Hypothalamus (tissue), 51 donors: ENCODE results near the gene EMX1.
A peak's percentile ranks its signal among the peaks of the same experiment; 100 is the strongest.

Experiments used
- DNase-seq, 51 donors: peaks; one replicate each; lab custom pipeline; 2025; lab: John Stamatoyannopoulos, UW

The EMX1 gene

DNA sequence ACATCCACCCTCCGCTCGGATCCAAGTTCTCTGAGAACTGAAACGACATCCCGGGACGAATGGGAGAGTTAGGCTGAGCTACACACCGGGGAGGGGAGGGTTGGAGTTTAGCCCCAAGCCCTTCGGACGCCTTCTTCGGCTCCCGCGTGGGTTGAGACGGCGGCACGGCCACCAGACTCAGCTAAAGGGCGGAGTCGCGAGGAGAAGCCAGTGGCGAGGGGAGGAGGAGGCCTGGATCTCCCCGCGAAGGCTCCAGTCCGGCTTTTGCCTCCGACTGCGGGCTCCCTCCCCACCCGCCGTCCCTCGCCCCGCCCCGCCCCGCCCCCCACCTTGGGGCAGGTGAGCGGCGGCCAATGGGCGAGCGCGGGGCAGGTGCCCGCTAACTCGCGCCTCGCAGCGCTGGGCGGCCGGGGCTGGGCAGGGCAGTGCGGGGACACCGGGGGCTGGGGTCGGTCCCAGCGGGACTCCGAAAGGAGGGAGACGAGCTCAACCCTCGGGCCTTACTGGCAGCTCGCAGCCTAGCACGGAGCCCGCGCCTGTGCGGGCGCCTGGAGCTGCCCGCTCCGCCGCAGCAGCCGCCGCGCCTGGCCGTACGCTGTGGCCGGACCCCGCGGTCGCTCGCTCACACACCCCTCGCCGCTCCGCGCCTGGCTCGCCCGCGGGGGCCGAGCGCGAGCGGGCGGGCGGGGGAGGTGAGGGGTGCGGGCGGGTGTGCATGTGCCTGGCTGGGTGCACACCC, at the start of gene EMX1:
Gene EMX1 (plus strand): TSS at position 382 of the 739 bp plus-strand sequence. CDS start 334 bp downstream, at position 716.
- peak in 1 of 51 donors; percentile 37 for DNase-seq

DNA sequence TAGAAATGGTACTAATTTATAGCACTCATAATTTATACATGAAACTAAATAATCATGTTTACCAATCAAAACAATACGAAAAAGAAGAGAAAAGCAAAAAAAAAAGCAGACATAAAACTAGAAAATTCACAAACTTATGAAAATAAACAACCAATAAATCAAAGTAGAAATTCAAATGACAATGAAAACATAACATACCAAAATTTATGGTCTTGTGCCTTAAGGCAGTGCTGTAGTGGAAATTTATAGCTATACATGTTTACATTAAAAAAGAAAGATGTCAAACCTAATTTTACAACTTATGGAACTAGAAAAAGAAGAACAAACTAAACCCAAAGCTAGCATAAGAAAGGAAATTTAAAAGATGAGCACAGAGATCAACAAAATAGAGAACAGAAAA, 46.3 kb upstream of the EMX1 start:
- DNase-seq, result no peak

DNA sequence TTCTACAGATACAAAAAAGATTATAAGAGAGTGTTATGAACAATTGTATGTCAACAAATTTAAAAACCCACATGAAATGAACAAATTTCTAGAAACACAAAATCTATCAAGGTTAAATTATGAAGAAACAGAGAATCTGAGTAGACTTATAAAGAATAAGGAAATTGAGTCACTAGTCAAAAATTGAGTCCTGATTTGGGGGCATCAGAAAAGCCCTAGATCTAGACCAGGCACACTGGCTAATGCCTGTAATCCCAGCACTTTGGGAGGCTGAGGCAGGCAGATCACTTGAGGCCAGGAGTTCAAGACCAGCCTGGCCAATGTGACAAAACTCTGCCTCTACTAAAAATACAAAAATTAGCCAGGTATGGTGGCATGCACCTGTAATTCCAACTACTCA, 45.4 kb upstream of the EMX1 start:
- DNase-seq, result no peak

DNA sequence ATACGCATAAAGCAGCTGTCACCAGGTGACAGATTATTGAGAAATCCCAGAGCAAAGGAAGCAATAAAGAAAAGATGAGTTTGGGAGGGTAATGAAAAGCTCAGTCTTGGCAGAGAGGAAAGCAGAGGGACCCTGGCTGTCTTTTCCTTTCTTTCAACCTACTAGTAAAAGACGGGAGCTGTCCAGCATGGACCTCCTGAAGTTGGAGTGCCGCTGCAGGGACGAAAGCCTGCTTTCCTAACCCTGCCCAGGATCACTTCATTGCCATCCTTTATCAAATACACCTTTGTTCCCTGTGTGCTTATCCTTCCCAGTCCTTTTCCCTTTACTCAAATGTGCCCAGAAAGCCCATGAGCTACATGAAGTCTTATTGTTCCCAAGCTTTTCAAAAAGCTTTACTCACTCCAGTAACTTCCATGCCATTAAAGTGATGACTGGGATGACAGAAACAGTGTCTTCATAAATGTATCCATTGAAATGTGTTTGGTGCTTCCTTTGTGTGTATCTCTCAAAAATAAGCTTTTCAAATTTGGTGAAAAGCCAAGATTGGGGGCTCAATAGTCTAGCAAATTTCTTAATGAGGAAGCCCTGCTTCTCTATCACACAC, 33.9 kb upstream of the EMX1 start:
- DNase-seq, result peak in 1 of 51 donors; percentile 9

DNA sequence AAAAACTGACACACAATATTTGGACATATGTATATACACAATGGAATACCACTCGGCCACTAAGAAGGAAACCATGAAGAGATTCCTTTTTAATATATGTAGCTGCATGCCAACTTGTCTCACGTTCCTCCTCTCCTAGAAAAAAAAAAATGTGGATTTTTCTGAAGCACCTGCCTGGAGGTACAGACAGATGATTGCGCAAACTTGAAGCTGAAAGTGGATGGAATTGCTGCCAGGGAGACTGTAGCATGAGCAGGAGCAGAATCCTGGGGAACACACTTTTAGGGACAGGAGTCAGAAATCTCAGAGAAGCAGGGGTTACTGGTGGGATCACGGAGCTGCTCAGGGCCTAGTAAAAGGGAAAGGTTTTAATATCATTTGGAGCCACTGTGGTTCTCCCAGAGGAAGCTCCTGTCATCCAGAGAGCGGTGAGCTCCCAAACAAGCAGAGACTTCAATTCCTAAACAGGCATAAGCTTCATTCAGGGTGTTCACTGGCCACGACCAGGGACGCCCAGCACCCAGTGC, 30.8 kb upstream of the EMX1 start:
- DNase-seq, result no peak

DNA sequence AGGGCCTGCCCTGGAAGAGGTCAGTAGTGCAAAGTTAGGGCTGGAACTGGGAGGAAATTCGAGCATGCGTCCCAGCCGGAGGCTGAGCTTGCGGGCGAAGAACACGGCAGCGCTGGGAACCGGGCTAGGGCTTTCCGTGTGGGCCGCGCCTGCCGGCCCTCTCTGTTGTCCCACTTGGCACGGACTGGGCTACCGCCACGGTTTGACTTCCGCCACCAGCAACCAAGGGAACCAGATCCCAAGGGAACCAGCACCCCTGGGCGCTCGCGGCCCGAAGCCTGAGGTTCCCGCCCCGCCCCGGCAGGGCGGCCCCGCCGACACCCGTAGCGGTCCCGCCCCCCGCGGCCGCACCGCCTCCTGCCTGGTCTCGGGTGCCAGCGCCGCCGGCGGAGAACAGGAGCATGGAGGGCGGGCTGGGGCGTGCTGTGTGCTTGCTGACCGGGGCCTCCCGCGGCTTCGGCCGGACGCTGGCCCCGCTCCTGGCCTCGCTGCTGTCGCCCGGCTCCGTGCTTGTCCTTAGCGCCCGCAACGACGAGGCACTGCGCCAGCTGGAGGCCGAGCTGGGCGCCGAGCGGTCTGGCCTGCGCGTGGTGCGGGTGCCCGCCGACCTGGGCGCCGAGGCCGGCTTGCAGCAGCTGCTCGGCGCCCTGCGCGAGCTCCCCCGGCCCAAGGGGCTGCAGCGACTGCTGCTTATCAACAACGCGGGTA, 30.1 kb upstream of the EMX1 start, which contains the start of gene SPR:
Gene SPR (plus strand): TSS at position 377 of the 708 bp plus-strand sequence. CDS start 25 bp downstream, at position 402.
- DNase-seq, result peak in 46 of 51 donors; percentile 28 to 81 (median 64)

DNA sequence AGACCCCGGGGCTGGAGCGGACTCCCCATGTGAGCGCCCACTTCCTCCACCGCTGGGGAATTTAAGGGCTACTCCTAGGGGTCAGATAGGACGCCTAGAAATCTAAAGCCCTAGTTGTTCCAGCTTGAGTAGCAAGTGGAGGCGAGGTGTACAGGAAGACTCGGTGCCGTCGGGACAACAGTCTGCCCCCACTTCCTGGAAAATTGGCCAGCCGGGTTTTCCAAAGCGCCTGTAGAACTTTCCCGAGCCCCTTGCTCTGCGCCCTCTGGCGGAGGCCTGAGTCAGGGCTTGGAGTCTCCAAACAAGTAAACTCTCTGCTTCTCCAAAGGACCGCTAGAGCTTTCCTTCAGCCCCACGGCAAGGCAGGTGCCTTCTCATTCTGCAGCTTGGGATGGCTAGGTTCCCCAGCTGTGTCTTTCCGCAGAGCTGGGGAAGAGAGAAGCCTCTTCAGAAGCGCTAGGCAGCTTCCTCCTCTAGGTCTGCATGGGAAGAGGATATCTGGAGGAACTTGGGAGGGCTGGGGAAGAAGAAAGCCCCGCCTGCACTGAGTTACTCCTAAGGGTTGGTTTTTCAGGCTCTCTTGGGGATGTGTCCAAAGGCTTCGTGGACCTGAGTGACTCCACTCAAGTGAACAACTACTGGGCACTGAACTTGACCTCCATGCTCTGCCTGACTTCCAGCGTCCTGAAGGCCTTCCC, 29.4 kb upstream of the EMX1 start:
- DNase-seq, result peak; percentile 16 to 86 (median 70)

DNA sequence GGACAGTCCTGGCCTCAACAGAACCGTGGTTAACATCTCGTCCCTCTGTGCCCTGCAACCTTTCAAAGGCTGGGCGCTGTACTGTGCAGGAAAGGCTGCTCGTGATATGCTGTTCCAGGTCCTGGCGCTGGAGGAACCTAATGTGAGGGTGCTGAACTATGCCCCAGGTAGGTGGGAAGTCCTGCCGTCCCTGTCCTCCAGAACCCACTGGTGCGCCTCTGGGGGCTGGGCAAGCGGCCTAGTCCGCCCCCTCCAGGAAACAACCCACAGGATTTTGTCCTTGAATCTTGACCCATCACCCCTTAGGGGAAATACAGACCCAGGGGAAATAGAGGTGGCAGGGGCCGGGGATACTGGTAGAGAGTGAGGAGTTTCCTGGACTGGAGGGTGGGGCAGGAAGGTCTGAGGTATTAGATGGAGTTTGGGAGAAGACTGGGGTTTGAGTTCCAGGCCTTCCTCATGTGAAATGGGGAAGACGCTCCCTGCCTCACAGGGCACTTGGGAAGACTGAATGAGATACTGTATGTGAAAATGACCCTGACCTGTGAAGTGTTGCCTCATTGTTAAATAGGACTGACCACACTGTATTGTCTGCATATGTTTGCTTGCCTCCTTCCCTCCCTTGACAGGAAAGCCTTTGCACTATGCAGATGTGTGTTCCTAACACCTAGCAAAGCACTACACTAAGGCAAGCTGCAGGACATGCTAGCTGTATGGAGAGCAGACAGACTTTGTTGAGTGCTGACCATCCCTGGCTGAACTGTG, 28.7 kb upstream of the EMX1 start:
- DNase-seq, result no peak

DNA sequence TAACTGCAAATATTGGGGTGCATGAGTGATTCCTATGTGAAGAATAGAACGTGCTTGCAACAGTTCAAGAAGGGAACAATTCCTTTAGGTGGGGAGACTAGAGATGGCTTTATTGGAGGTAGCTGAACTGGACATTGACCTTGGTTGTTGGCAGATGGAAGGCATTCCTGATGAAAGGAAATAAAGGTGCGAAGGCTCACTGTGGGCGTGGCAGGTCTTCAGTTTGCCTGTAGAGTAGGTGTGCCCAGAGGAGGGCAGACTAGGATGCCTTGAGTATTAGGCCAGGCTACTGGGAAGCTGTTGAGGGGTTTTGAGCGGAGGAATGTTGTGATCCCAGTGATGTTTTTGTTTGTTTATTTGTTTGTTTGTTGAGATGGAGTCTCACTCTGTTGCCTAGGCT, 27.3 kb upstream of the EMX1 start:
- no peak for DNase-seq

DNA sequence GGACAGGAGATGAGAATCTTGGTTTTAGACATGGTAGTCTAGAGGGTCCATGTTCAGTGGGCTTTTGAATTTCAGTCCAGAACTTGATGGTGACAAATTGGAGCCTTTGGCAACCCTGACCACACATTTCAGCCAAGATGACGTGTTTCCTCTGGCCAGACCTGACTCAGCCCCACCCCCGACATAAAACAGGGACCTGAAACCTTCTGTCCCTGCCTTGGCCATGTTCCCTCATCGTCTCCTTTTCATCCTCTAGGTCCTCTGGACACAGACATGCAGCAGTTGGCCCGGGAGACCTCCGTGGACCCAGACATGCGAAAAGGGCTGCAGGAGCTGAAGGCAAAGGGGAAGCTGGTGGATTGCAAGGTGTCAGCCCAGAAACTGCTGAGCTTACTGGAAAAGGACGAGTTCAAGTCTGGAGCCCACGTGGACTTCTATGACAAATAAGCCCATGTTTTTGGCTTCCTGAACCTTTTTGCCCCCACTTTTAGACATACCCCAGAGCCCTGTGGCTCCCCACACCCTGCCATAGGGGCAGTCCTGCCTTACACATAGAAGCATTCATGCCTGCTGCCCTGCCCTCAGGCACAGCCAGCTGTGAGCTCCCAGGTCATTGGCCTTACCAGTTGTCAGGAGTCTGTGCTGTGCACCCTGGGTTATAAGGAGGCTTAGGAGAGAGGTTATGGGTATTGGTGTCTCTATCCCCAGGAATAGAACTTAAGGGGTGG, 26.1 kb upstream of the EMX1 start:
- no peak for DNase-seq

DNA sequence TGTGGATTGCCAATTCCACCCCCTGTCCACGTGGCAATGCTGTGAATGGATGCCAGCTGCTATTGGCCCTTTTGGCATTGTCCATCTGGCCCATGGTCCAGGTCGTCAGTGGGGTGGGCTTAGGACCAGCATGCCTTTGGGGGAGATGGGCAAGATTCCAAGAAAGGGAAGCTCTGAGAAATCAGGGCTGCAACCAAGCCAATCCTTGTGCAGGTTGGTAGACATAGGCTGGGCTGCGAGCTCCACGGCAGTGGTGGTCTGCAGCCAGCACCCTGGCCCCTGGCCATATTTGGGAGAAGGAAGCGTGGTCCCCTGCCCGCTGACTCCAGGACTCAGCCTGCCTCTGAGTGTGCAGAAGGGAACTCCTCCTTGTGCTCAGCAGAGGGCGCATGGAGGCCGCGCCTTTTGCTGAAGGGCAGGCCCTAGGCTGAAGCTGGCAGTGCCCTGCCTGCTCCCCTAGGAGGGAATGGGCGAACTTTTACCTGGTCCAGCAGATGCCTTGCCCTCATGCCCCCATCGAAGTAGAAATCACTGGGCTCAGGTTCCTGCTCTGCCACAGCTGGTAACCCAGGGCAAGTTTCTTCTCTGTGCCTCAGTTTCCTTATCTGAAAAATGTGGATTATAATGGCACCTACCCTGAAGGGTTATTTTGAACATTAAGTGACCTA, 24.7 kb upstream of the EMX1 start:
- DNase-seq, result peak in 35 of 51 donors; percentile 5 to 80 (median 35)

DNA sequence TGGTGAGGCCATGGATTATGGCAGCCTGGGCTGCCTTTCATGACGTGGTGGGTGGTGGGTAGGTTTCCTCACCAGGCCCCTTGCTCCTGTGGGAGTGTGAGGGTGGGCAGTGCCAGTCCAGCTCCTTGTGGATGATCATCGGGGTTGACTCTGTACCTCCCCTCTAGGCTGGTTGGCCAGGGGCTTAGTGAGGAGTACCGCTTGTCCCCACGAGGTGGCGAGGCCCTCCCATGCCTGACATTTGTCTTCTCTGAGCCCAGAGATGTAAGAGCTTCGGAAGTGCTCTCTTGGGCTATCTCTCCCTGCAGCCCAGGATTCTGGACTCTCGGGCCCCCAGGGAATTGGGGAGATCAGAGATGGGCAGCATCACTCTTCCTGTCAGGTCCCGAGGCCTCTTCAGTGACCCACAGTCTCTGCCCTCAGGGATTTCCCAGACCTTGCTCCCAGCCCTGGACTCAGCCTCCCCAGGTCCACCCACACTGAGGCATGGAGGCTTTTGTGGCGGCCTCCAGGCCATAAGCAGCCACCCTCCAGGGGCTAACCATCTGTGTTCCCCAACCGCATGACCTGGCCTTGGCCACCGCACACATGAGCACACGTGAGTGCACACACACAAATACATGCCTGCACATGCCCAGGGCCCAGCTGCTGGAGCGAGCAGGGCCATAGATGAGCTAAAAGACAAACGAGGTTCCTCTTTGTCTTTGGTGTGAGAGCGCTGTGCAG, 23.6 kb upstream of the EMX1 start:
- DNase-seq, result peak in 10 of 51 donors; percentile 16 to 36 (median 22)

DNA sequence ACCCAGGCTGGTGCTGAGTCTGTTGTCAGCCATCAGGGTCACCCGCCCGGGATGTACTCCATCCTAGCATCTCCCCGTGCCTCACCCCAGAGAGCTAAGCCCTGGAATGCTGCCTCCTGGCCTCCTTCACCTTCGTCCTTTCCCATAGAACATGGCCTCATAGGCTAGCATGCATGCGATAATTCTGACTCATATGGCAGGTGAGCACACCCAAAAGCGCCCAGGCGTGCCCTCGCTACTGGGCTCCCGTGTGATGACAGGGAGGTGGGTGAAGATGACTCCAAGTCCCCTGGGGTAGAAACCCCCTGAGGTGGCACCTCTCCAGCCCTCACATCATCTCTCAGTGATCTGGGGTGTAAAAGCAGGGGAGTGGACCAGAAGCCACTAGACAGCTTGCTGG, 22.8 kb upstream of the EMX1 start:
- no peak for DNase-seq

DNA sequence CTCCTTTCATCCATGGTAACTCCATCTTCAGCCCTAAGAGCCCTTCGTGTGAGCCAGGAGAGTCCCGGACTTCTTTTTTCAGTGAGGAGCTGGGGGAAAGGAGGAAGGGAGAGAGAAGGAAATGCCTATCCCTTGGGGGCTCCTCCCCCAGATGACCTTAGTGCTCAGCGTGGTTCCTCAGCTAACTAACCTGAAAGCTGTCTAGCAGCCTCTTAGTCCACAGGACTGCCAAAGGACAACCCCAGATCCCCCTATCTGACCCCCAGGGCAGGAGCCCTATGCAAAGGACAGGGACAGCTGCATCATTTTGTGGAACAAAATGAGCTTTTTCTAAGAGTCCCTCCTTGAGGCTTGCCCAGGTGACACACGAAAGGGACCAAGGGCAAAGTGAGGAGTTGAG, 22.2 kb upstream of the EMX1 start:
- DNase-seq, result no peak

DNA sequence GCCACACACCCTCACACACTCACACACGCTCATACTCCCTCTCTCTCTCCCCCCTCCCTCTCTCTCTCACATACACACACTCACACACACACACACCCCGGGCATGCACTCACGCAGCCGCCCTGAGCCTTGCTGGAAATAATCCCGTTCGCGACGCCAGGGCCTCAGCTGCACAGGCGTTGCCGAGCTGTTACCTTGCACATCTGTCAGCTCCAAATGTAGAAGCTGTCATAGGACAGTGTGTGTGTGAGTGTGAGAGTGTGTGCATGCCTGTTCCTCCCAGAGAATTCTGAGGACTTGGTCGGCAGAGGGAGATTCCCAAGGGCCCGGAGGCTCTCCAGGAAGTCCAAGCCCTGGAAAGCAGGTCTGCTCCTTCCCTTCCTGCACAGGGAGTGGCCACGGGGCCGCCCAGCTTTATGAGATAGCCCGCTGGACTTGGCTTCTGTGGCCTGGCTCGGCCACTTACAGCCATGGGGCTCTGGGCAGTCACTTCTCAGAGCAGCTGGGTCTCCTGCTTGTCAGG, 21.5 kb upstream of the EMX1 start:
- DNase-seq, result no peak

DNA sequence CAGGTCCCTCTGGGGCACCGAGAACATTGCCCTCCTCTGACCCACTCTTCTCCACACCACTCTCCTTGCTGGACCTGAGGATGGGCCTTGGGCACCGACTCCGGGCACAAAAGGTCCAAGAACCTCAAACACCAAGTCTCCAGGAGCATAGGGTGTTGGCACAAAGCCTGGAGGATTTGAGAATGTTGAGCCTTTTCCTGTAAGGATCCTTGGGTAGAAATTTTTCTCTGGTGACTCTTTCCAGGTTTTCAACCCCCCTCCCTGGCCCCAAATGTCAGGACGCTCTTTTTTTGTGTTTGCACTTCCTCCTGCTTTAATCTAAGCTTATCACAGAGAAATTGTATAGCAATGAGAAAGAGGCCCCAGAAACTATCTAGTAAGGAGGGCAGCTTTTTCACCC, 20.9 kb upstream of the EMX1 start:
- no peak for DNase-seq

DNA sequence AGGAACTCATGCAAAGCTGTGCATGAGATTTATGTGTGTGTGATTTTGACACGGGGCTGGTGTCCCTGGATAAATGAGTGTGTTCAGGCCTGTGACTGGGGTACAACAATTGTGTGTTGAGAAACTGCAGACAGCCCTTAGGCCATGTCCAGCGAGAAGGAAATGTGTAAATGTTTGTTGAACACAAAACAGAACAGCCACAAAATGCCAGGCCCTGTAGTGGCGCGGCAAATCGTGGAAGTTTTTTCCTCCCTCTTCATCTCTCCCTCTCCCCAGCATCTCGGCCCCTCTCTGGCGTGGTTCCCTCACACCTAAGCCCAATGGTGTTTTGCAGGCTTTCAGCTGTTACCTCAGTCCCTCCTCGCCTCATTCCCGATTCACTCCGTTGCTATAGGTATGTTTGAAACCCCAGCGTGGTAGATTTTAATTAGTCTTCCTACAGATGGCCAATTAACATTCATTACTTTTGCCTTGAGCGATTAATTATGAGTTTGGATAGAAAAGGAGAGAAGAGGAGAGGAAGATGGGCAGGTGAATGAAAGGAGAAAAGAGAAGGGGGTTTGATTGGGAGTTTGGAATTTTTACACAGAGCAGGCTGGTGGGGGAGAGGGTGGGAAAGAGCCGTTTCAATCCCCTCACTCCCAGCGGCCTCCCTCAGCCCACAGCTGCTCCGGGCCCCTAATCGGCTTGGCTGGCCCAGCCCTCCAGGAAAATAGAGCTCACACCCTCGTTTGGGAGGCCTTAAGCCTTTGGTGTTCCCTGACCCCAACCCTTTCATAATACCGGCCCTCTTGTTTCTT, 19.3 kb upstream of the EMX1 start:
- DNase-seq, result no peak
